NB4 (cell line): ENCODE results near the gene TMED4.

Experiments
- POLR2A ChIP-seq: IDR thresholded peaks from 2 replicates; pipeline ENCODE4 v1.6.1; 2011; ENCODE audit warnings: mild to moderate bottlenecking; ENCODE audit not compliant: insufficient read length; ENCODE audit errors: extremely low read depth
- TF ChIP-seq, protein P1 (sequence below): IDR thresholded peaks from one replicate; pipeline ENCODE4 v1.5.1; 2012; ENCODE audit warnings: low read depth, low read length
- TF ChIP-seq, protein P2 (sequence below): IDR thresholded peaks from 2 replicates; pipeline ENCODE4 v1.6.1; 2011; ENCODE audit warnings: low read depth, low read length

DNA sequence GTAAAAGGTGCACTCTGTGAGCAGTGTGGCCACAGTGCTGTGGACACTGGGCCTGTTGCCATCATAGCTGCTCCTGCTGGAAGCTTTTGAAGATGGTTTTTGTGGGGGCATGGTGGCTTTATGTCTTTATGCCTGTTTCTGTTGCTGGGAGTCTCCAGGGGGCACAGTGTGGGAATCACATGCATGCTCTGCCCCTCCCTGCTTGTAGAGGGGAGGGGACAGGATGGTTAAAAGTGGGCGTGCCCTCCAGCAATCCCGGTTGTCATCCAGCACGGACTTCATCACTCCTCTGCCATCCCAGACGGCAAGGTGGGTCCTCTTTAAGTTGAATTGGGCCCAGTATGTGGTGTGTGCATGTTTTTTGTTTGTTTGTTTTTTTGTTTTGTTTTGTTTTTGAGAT lies 44.6 kb upstream of the TMED4 start:
- TF ChIP-seq, protein P1, sequence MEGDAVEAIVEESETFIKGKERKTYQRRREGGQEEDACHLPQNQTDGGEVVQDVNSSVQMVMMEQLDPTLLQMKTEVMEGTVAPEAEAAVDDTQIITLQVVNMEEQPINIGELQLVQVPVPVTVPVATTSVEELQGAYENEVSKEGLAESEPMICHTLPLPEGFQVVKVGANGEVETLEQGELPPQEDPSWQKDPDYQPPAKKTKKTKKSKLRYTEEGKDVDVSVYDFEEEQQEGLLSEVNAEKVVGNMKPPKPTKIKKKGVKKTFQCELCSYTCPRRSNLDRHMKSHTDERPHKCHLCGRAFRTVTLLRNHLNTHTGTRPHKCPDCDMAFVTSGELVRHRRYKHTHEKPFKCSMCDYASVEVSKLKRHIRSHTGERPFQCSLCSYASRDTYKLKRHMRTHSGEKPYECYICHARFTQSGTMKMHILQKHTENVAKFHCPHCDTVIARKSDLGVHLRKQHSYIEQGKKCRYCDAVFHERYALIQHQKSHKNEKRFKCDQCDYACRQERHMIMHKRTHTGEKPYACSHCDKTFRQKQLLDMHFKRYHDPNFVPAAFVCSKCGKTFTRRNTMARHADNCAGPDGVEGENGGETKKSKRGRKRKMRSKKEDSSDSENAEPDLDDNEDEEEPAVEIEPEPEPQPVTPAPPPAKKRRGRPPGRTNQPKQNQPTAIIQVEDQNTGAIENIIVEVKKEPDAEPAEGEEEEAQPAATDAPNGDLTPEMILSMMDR = no peak
- no peak for TF ChIP-seq POLR2A
- TF ChIP-seq, protein P2, sequence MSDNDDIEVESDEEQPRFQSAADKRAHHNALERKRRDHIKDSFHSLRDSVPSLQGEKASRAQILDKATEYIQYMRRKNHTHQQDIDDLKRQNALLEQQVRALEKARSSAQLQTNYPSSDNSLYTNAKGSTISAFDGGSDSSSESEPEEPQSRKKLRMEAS = no peak
